ENCODE results near the gene PPFIA4. TPM values are rescaled to one million over a fixed set of nuclear protein-coding genes. Genes with fewer than 3 reads are reported as not detected.

The PPFIA4 gene
- total and polyA plus RNA-seq, 4 donors: 0.30 to 5.1 (median 0.95) TPM

DNA sequence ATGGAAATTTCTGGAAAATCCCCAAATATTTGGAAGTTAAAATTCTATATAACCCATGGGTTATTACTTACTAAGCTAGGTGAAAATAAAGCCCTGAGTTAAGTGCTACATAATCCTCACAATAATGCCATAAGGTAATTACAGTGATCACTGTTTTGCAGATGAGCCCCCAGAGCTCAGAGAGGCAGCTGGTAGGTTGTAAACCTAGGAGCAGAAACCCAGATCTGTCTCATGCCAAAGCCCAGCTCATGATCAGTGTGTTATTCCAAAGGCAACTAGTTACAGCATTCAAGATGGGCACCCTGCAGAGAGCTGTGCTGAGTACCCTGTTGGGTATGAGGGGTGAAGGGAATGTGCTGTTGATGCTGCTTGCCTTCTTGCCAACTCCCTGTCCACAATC, 70.3 kb downstream of the PPFIA4 start:
- DNase-seq (no peak), ATAC-seq (ENCODE audit: insufficient read depth, low FRiP score) (no peak)
- H3K4me3 ChIP-seq: no peak overlapping the region
- no peak overlapping the region for H3K9ac ChIP-seq (ENCODE audit: insufficient read depth in 1 of 2, low read length in 2 of 2)
- peaks cover 0 to 8% (median 2%) of the 10 kb centered on the region in 4 donors for H3K9me3 ChIP-seq (ENCODE audit: control insufficient read depth in 4 of 4, insufficient read depth in 3 of 4, low read length in 3 of 4)
- H3K4me1 ChIP-seq (ENCODE audit: control insufficient read depth in 5 of 5, insufficient read depth in 5 of 5, low read length in 5 of 5): no peaks in the 10 kb centered on the region
- TF ChIP-seq, protein P1, sequence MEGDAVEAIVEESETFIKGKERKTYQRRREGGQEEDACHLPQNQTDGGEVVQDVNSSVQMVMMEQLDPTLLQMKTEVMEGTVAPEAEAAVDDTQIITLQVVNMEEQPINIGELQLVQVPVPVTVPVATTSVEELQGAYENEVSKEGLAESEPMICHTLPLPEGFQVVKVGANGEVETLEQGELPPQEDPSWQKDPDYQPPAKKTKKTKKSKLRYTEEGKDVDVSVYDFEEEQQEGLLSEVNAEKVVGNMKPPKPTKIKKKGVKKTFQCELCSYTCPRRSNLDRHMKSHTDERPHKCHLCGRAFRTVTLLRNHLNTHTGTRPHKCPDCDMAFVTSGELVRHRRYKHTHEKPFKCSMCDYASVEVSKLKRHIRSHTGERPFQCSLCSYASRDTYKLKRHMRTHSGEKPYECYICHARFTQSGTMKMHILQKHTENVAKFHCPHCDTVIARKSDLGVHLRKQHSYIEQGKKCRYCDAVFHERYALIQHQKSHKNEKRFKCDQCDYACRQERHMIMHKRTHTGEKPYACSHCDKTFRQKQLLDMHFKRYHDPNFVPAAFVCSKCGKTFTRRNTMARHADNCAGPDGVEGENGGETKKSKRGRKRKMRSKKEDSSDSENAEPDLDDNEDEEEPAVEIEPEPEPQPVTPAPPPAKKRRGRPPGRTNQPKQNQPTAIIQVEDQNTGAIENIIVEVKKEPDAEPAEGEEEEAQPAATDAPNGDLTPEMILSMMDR (IDR thresholded peaks at IDR 0.05; ENCODE audit: control extremely low read depth, extremely low read depth): no peak
- no peak overlapping the region for H3K27ac ChIP-seq (ENCODE audit: low read depth in 1 of 2, low read length in 1 of 2)
- H3K36me3 ChIP-seq (ENCODE audit: control insufficient read depth in 4 of 4, insufficient read depth in 4 of 4, low read length in 4 of 4): no peaks in the 10 kb centered on the region
- no peaks in the 10 kb centered on the region for H3K27me3 ChIP-seq (ENCODE audit: control insufficient read depth in 3 of 3, insufficient read depth in 3 of 3, low read length in 2 of 3)

DNA sequence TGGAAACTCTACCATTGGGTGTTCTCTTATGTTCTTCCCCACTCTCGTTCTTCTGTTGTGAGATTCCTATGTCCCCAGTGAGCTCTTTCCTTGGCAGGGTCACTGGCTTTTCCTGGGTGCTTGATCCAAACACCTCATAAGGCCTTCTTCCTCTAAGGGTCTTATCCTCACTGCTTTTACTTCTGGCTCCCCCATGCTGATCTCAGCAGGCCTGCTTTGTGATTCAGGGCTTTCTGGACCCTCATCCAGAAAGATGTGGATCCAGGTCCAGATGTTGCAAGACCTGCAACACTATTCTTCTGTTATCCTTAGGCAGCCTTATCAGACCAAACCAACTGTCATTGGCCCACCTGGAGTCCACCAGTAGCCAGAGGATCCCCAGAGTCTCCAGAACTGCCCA, 70.7 kb downstream of the PPFIA4 start:
- ATAC-seq (ENCODE audit: insufficient read depth, low FRiP score) (no peak), DNase-seq (no peak)
- no peak overlapping the region for H3K9ac ChIP-seq (ENCODE audit: insufficient read depth in 1 of 2, low read length in 2 of 2)
- 77 to 87% methylated on average over 1 of the region's 1 CpG for WGBS, 2 donors
- no peak overlapping the region for H3K27ac ChIP-seq (ENCODE audit: low read depth in 1 of 2, low read length in 1 of 2)
- H3K27me3 ChIP-seq (ENCODE audit: control insufficient read depth in 3 of 3, insufficient read depth in 3 of 3, low read length in 2 of 3): no peaks in the 10 kb centered on the region
- TF ChIP-seq, protein P1 (IDR thresholded peaks at IDR 0.05; ENCODE audit: control extremely low read depth, extremely low read depth): no peak
- no peaks in the 10 kb centered on the region for H3K4me1 ChIP-seq (ENCODE audit: control insufficient read depth in 5 of 5, insufficient read depth in 5 of 5, low read length in 5 of 5)
- no peaks in the 10 kb centered on the region for H3K36me3 ChIP-seq (ENCODE audit: control insufficient read depth in 4 of 4, insufficient read depth in 4 of 4, low read length in 4 of 4)
- peaks cover 0 to 8% (median 2%) of the 10 kb centered on the region in 4 donors for H3K9me3 ChIP-seq (ENCODE audit: control insufficient read depth in 4 of 4, insufficient read depth in 3 of 4, low read length in 3 of 4)
- H3K4me3 ChIP-seq: no peak overlapping the region

DNA sequence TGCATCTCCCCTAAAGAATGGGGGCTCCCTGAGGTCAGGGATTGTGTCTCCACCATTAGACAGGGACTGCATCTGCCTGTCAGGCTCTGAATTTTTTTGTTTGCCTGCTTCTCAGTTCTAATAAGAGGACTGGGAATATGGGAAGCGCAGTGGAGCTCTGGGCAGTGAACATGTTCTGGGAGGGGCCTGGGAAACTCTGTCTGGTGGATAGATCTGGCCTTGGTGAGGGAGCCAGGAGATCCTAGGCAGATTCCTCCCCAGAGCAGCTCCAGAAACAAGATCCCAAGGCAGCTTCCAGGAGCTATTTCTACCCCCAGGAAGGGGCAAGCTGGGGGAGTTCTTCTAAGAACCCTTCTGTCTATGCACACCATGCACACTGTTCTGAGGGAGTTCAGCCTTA, 72.2 kb downstream of the PPFIA4 start:
- Histone ChIP-seq H3K9me3 (ENCODE audit: control insufficient read depth in 4 of 4, insufficient read depth in 3 of 4, low read length in 3 of 4) (peaks cover 0 to 8% (median 2%) of the 10 kb centered on the region in 4 donors), H3K4me1 (ENCODE audit: control insufficient read depth in 5 of 5, insufficient read depth in 5 of 5, low read length in 5 of 5) (no peaks in the 10 kb centered on the region), H3K36me3 (ENCODE audit: control insufficient read depth in 4 of 4, insufficient read depth in 4 of 4, low read length in 4 of 4) (no peaks in the 10 kb centered on the region), H3K4me3 (no peak overlapping the region), H3K9ac (ENCODE audit: insufficient read depth in 1 of 2, low read length in 2 of 2) (no peak overlapping the region), H3K27ac (ENCODE audit: low read depth in 1 of 2, low read length in 1 of 2) (no peak overlapping the region), H3K27me3 (ENCODE audit: control insufficient read depth in 3 of 3, insufficient read depth in 3 of 3, low read length in 2 of 3) (no peaks in the 10 kb centered on the region)
- DNase-seq (no peak), ATAC-seq (ENCODE audit: insufficient read depth, low FRiP score) (no peak)
- WGBS, 2 donors: 82 to 96% methylated on average over 1 of the region's 1 CpG
- TF ChIP-seq, protein P1 (IDR thresholded peaks at IDR 0.05; ENCODE audit: control extremely low read depth, extremely low read depth): no peak

DNA sequence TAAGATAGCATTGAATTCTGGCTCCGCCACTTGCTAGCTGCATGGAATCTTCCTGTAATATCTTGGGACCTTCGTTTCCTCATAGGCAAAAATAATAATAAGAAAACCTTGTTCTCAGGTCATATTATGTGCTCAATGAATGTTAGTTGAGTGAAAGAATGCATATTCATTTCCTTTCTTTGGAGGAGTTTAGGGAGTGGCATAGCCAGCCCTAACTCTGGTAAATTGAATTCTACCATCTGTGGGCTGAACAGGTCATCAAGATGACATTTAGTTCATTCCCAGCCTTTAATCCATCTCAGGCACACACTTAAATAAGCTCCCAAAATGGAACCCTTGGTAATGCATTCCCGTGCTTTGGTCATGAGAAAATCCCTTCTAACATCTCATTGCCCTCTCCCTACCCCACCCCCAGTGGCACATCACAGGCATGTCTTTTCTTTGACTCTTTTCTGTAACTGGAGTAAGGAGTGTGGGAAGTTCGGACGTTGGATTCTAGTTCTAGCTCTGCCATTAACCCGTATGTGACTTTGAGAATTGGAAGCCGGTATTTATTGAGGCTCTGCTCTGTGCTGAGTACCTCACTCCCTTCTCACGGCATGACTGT, 72.7 kb downstream of the PPFIA4 start:
- H3K27me3 ChIP-seq (ENCODE audit: control insufficient read depth in 3 of 3, insufficient read depth in 3 of 3, low read length in 2 of 3): no peaks in the 10 kb centered on the region
- H3K36me3 ChIP-seq (ENCODE audit: control insufficient read depth in 4 of 4, insufficient read depth in 4 of 4, low read length in 4 of 4): no peaks in the 10 kb centered on the region
- no peak overlapping the region for H3K27ac ChIP-seq (ENCODE audit: low read depth in 1 of 2, low read length in 1 of 2)
- WGBS, 2 donors: 83 to 88% methylated on average over 8 of the region's 8 CpGs
- DNase-seq (no peak), ATAC-seq (ENCODE audit: insufficient read depth, low FRiP score) (no peak)
- H3K4me1 ChIP-seq (ENCODE audit: control insufficient read depth in 5 of 5, insufficient read depth in 5 of 5, low read length in 5 of 5): no peaks in the 10 kb centered on the region
- peaks cover 0 to 8% (median 2%) of the 10 kb centered on the region in 4 donors for H3K9me3 ChIP-seq (ENCODE audit: control insufficient read depth in 4 of 4, insufficient read depth in 3 of 4, low read length in 3 of 4)
- TF ChIP-seq, protein P1 (IDR thresholded peaks at IDR 0.05; ENCODE audit: control extremely low read depth, extremely low read depth): no peak
- no peak overlapping the region for H3K9ac ChIP-seq (ENCODE audit: insufficient read depth in 1 of 2, low read length in 2 of 2)
- no peak overlapping the region for H3K4me3 ChIP-seq
